H1 (cell line): ENCODE measurements around the gene SART1. TPM values are rescaled to one million over a fixed set of nuclear protein-coding genes. Genes with fewer than 3 reads are reported as not detected.

ENCODE experiments used
- ATF3 ChIP-seq: IDR thresholded peaks from 2 replicates; pipeline ENCODE4 v1.6.1; 2011; ENCODE audit warnings: low read depth, mild to moderate bottlenecking, low read length; ENCODE audit not compliant: insufficient read depth
- CHD1 ChIP-seq: IDR thresholded peaks from 2 replicates; pipeline ENCODE4 v1.6.1; 2012; ENCODE audit warnings: low read depth, low read length, improper control_type of control experiment
- CHD7 ChIP-seq: fragments of 300-600 bp; sonication (generic); IDR thresholded peaks from 2 replicates; pipeline ENCODE4 v1.7.1; 2012; ENCODE audit warnings: low read length, moderate library complexity, mild to moderate bottlenecking, inconsistent platforms; ENCODE audit not compliant: insufficient replicate concordance
- CTCF ChIP-seq, 3 experiments: IDR thresholded peaks; 1 replicate in 2 of 3; 2 replicates in 1 of 3; pipeline versions ENCODE4 v1.5.1 to v1.6.1; 2011; ENCODE audit warnings: low read length in 3 of 3, mild to moderate bottlenecking in 3 of 3, inconsistent platforms in 2 of 3, low read depth in 1 of 3, moderate library complexity in 1 of 3; ENCODE audit not compliant: insufficient read depth in 1 of 3; ENCODE audit errors: control extremely low read depth in 1 of 3
- EZH2 ChIP-seq: fragments of 200-600 bp; sonication (generic); IDR thresholded peaks from 2 replicates; pipeline ENCODE4 v1.7.1; 2012; ENCODE audit warnings: low read depth, mild to moderate bottlenecking, moderate library complexity, low read length, inconsistent platforms; ENCODE audit not compliant: severe bottlenecking
- HDAC6 ChIP-seq: IDR thresholded peaks from one replicate; pipeline ENCODE4 v1.7.1; 2012; ENCODE audit warnings: low read depth, mild to moderate bottlenecking, inconsistent platforms, low read length, moderate library complexity
- USF2 ChIP-seq: IDR thresholded peaks from 2 replicates; pipeline ENCODE4 v1.6.1; 2011; ENCODE audit warnings: low read length, improper control_type of control experiment
- polyA plus RNA-seq, 7 experiments: library from polyadenylated mRNA; depleted of rRNA in 3 of 7; stranded (reverse) in 5 of 7; unstranded in 2 of 7; fragments of >200 nt in 5 of 7; fragments of 200-250 nt in 2 of 7; gene quantifications; 1 replicate in 5 of 7; 2 replicates in 1 of 7; 4 replicates in 1 of 7; pipeline versions ENCODE4 v1.2.1 to v1.2.3, GENCODE V29; 2011 to 2013; ENCODE audit warnings: missing spikeins in 2 of 7, mixed read lengths in 2 of 7
- total RNA-seq: library from RNA; stranded (reverse); fragmentation: NEBNext Ultra II Directional; extraction: Animal tissue kit (Norgen Biotek cat#: 25700); gene quantifications from 2 replicates; pipeline ENCODE4 v1.2.1, GENCODE V29; 2021

The SART1 gene
- total and polyA plus RNA-seq, 2 of the 8 experiments (the other 6 are each of a cell fraction or from before 2014, with no cell fraction given): 9.7 to 46.1 TPM

GRCh38 chr11:65932558-65932919 is 29.0 kb upstream of the SART1 start (continued):
- TF ChIP-seq CHD7: no peak
- TF ChIP-seq CTCF (IDR thresholded peaks at IDR 0.05; ENCODE audit: control extremely low read depth in 1 of 3, insufficient read depth in 1 of 3, low read depth in 1 of 3, low read length in 3 of 3): peak in 1 of 3 experiments; percentile 31; a peak in 1 of 4 replicates
- peak; percentile 90 for TF ChIP-seq ATF3
- TF ChIP-seq USF2: peak; percentile 81
- no peak for TF ChIP-seq HDAC6
- no peak for TF ChIP-seq EZH2
- no peak for TF ChIP-seq CHD1
